Colonic mucosa (tissue), 4 donors: Measurements from ENCODE around the gene SPTLC2. TPM values are rescaled to one million over a fixed set of nuclear protein-coding genes. Genes with fewer than 3 reads are reported as not detected.

ENCODE experiments used
- DNase-seq: peaks from one replicate; pipeline ENCODE4 v3.0.0-alpha.2; 2020
- H3K27ac ChIP-seq: fragments of 200-600 bp; one replicate; pipeline ENCODE4 v1.8.0; 2021
- H3K27me3 ChIP-seq: fragments of 200-600 bp; one replicate; pipeline ENCODE4 v1.8.0; 2021
- H3K36me3 ChIP-seq: fragments of 200-600 bp; one replicate; pipeline ENCODE4 v1.8.0; 2021
- H3K4me1 ChIP-seq: fragments of 200-600 bp; one replicate; pipeline ENCODE4 v1.8.0; 2021; ENCODE audit warnings: mild to moderate bottlenecking
- H3K4me3 ChIP-seq: fragments of 200-600 bp; one replicate; pipeline ENCODE4 v1.8.0; 2021
- H3K9ac ChIP-seq, 2 donors: one replicate each; pipeline ENCODE4 v1.7.0; 2013; ENCODE audit warnings: control low read depth in 2 of 2, low read depth in 2 of 2, low read length in 2 of 2
- H3K9me3 ChIP-seq: fragments of 200-600 bp; one replicate; pipeline ENCODE4 v1.8.0; 2021
- CTCF ChIP-seq: fragments of 200-600 bp; IDR thresholded peaks from one replicate; pipeline ENCODE4 v1.8.0; 2022; ENCODE audit warnings: antibody characterized with exemption, mild to moderate bottlenecking
- intact Hi-C: fragments of 100-400 bp; cut with DNase I; formaldehyde crosslinking; loops from one replicate; pipeline ENCODE4 v1.14.1; 2022
- total RNA-seq, 2 donors: library from RNA; stranded (reverse); fragmentation: NEBNext Ultra II Directional in 1 of 2; extraction: Animal tissue kit (Norgen Biotek cat#: 25700) in 1 of 2; gene quantifications; one replicate each; pipeline ENCODE4 v1.2.1, GENCODE V29; 2021
- donor health status: healthy.
- donor health status: DM: no; HTN: no; CAD: no.
- donor health status: DM: no; HTN: no; CAD: no.

Gene SPTLC2
- total RNA-seq, 2 donors from 2014 or later: 68.3 to 70.1 TPM

GRCh38 chr14:77498984-77499527, 117.4 kb downstream of the SPTLC2 start:
- Histone ChIP-seq H3K36me3 (no peaks in the 10 kb centered on the region), H3K9ac (no peak overlapping the region), H3K4me3 (peak overlapping the region; percentile 51), H3K27me3 (peaks cover 24% of the 10 kb centered on the region), H3K4me1 (peaks cover 5% of the 10 kb centered on the region), H3K27ac (no peak overlapping the region), H3K9me3 (no peaks in the 10 kb centered on the region)
- no peak for TF ChIP-seq CTCF
- intact Hi-C loops: no loop called here
- DNase-seq: no peak

- peaks cover 24% of the 10 kb centered on the region for H3K27me3 ChIP-seq
- no peak within 1 kb of the TSS for H3K9ac ChIP-seq
- H3K4me3 ChIP-seq: peak within 1 kb of the TSS; percentile 51
- intact Hi-C loops: no loop called here
- no peak for DNase-seq
- H3K27ac ChIP-seq: no peak within 1 kb of the TSS
- H3K9me3 ChIP-seq: no peaks in the 10 kb centered on the region
- no peak for TF ChIP-seq CTCF
- no peaks in the 10 kb centered on the region for H3K36me3 ChIP-seq
- H3K4me1 ChIP-seq: peaks cover 5% of the 10 kb centered on the region
These were observed 118.1 kb downstream of the SPTLC2 start, which contains the start of gene ISM2 for GRCh38 chr14:77498120-77498979. Gene ISM2, minus strand, starts transcription at chr14:77498816. Its CDS starts 23 bp downstream, at chr14:77498793.

GRCh38 chr14:77495334-77495733, 121.1 kb downstream of the SPTLC2 start:
- Histone ChIP-seq H3K9me3 (no peaks in the 10 kb centered on the region), H3K9ac (no peak overlapping the region), H3K27ac (no peak overlapping the region), H3K27me3 (peaks cover 24% of the 10 kb centered on the region), H3K4me3 (no peak overlapping the region), H3K36me3 (no peaks in the 10 kb centered on the region), H3K4me1 (peaks cover 5% of the 10 kb centered on the region)
- TF ChIP-seq CTCF: no peak
- DNase-seq: no peak
- intact Hi-C loops: no loop called here

- no peak for TF ChIP-seq CTCF
- DNase-seq: no peak
These were observed 125.4 kb downstream of the SPTLC2 start for GRCh38 chr14:77491056-77491455.

GRCh38 chr14:77490347-77490986, 126.0 kb downstream of the SPTLC2 start:
- no peaks in the 10 kb centered on the region for H3K27me3 ChIP-seq
- no peak for TF ChIP-seq CTCF
- H3K4me3 ChIP-seq: no peak overlapping the region
- H3K9me3 ChIP-seq: no peaks in the 10 kb centered on the region
- intact Hi-C loops: no loop called here
- no peak for DNase-seq
- no peaks in the 10 kb centered on the region for H3K4me1 ChIP-seq
- no peak overlapping the region for H3K9ac ChIP-seq
- no peak overlapping the region for H3K27ac ChIP-seq
- no peaks in the 10 kb centered on the region for H3K36me3 ChIP-seq

More at GRCh38 chr14:77491056-77491455, 125.4 kb downstream of the SPTLC2 start:
- Histone ChIP-seq H3K36me3 (no peaks in the 10 kb centered on the region), H3K27ac (no peak overlapping the region), H3K4me1 (no peaks in the 10 kb centered on the region), H3K9ac (no peak overlapping the region), H3K27me3 (no peaks in the 10 kb centered on the region), H3K9me3 (no peaks in the 10 kb centered on the region), H3K4me3 (no peak overlapping the region)
- intact Hi-C loops: no loop called here
